CD4-positive, CD25-positive, alpha-beta regulatory T cell (primary cell): Measurements from ENCODE around the gene NAV2. TPM values are rescaled to one million over a fixed set of nuclear protein-coding genes. Genes with fewer than 3 reads are reported as not detected.
"Not testable (repeated sequence)": the region's sequence is repeated elsewhere in the genome, so short reads cannot be mapped to it uniquely, and the experiment has no call there.

Experiments
- ATAC-seq, 2 donors: fragments of 150-1000 bp; cut with Tn5 transposase; one replicate each; pipeline ENCODE4 v1.10.0; 2021; ENCODE audit warnings: low read depth in 2 of 2, moderate number of reproducible peaks in 2 of 2, moderate library complexity in 1 of 2
- DNase-seq, 3 donors: peaks; one replicate each; pipeline versions ENCODE4 v3.0.0 to v3.0.0-alpha.2; 2012 to 2022; ENCODE audit warnings: mixed read lengths in 1 of 3
- H3K27ac ChIP-seq: one replicate; pipeline ENCODE4 v1.7.0; 2013; ENCODE audit warnings: mild to moderate bottlenecking, low read length; ENCODE audit not compliant: insufficient read depth, poor library complexity, severe bottlenecking
- H3K27me3 ChIP-seq: one replicate; pipeline ENCODE4 v1.7.0; 2013; ENCODE audit warnings: low read length; ENCODE audit not compliant: control insufficient read depth, insufficient read depth
- H3K36me3 ChIP-seq: one replicate; pipeline ENCODE4 v1.7.0; 2013; ENCODE audit warnings: mild to moderate bottlenecking, low read length, moderate library complexity; ENCODE audit not compliant: control insufficient read depth, insufficient read depth
- H3K4me1 ChIP-seq: 2 replicates; pipeline ENCODE4 v1.7.0; 2013; ENCODE audit warnings: mild to moderate bottlenecking, low read length; ENCODE audit not compliant: insufficient read depth, control insufficient read depth, poor library complexity, severe bottlenecking
- H3K4me3 ChIP-seq: one replicate; pipeline ENCODE4 v1.7.0; 2013; ENCODE audit warnings: low read depth, mild to moderate bottlenecking, low read length, moderate library complexity
- H3K9me3 ChIP-seq, 2 experiments: 1 replicate in 1 of 2; 2 replicates in 1 of 2; pipeline ENCODE4 v1.7.0; 2013; ENCODE audit warnings: low read length in 2 of 2, mild to moderate bottlenecking in 1 of 2, moderate library complexity in 1 of 2; ENCODE audit not compliant: control insufficient read depth in 2 of 2
- H3K27ac Mint-ChIP-seq, 3 donors: one replicate each; pipeline ENCODE4 v1.8.0; 2020 to 2022; ENCODE audit warnings: mild to moderate bottlenecking in 3 of 3, mixed read lengths in 3 of 3, moderate library complexity in 2 of 3
- H3K27me3 Mint-ChIP-seq: one replicate; pipeline ENCODE4 v1.8.0; 2022; ENCODE audit warnings: mild to moderate bottlenecking, mixed read lengths
- H3K36me3 Mint-ChIP-seq: one replicate; pipeline ENCODE4 v1.8.0; 2020; ENCODE audit warnings: mixed read lengths
- H3K4me1 Mint-ChIP-seq, 4 donors: one replicate each; pipeline ENCODE4 v1.8.0; 2020 to 2022; ENCODE audit warnings: mixed read lengths in 4 of 4, mild to moderate bottlenecking in 1 of 4
- H3K4me3 Mint-ChIP-seq, 4 donors: one replicate each; pipeline ENCODE4 v1.8.0; 2020 to 2022; ENCODE audit warnings: mild to moderate bottlenecking in 4 of 4, mixed read lengths in 4 of 4, moderate library complexity in 3 of 4
- H3K9me3 Mint-ChIP-seq, 7 donors: one replicate each; pipeline ENCODE4 v1.8.0; 2020 to 2022; ENCODE audit warnings: mixed read lengths in 7 of 7, mild to moderate bottlenecking in 3 of 7, moderate library complexity in 2 of 7
- polyA plus RNA-seq, 4 donors: library from polyadenylated mRNA; unstranded; fragments of 300-500 nt; fragmentation: Illumina TruSeq; gene quantifications; one replicate each; pipeline ENCODE4 v1.2.3, GENCODE V29; 2021
- total RNA-seq: library from RNA; stranded (reverse); gene quantifications from one replicate; pipeline ENCODE4 v1.2.3, GENCODE V29; 2022

NAV2 gene
- total and polyA plus RNA-seq, 5 donors from 2014 or later, result 0.14 to 0.59 (median 0.36) TPM; not detected in 2

DNA sequence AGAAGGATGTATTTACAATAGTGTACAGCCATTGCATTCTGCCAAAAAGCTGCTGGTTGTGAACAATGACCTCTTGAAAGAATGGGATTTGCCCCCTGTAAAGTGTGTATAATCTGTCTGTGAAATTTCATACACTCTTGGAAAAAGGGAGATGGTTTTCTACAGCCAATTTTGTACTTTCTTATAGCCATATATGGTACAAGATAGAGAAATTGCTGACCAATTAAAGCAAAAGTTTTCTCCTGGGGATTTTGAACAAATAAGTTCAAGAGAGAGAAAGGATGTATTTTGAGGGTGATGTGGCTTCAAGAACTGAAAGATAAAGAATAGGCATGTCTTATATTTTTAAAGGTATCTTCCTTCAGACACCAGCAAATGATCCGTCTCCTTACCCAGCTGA lies 211.0 kb downstream of the NAV2 start:
- Histone ChIP-seq H3K36me3 (no peaks in the 10 kb centered on the region), H3K27me3 (peaks cover 3% of the 10 kb centered on the region), H3K4me1 (no peaks in the 10 kb centered on the region), H3K27ac (no peak overlapping the region), H3K4me3 (no peak overlapping the region), H3K9me3 (no peaks in the 10 kb centered on the region)
- no peaks in the 10 kb centered on the region for H3K4me1 Mint-ChIP-seq
- ATAC-seq (no peak), DNase-seq (no peak)
- no peak overlapping the region for H3K4me3 Mint-ChIP-seq
- no peak overlapping the region for H3K27ac Mint-ChIP-seq
- no peaks in the 10 kb centered on the region for H3K36me3 Mint-ChIP-seq
- H3K27me3 Mint-ChIP-seq, result peaks cover 6% of the 10 kb centered on the region
- peaks cover 0 to 1% (median 0%) of the 10 kb centered on the region in 7 donors for H3K9me3 Mint-ChIP-seq

GRCh38 chr11:19924311-19924710 lies 211.7 kb downstream of the NAV2 start:
- no peaks in the 10 kb centered on the region for H3K36me3 Mint-ChIP-seq
- no peaks in the 10 kb centered on the region for H3K4me1 ChIP-seq
- no peak overlapping the region for H3K4me3 ChIP-seq
- peaks cover 3% of the 10 kb centered on the region for H3K27me3 ChIP-seq
- no peaks in the 10 kb centered on the region for H3K9me3 ChIP-seq
- H3K4me1 Mint-ChIP-seq, result no peaks in the 10 kb centered on the region
- H3K4me3 Mint-ChIP-seq, result no peak overlapping the region
- H3K27ac Mint-ChIP-seq, result no peak overlapping the region
- no peak overlapping the region for H3K27ac ChIP-seq
- no peaks in the 10 kb centered on the region for H3K36me3 ChIP-seq
- H3K9me3 Mint-ChIP-seq, result peaks cover 0 to 1% (median 0%) of the 10 kb centered on the region in 7 donors
- peaks cover 6% of the 10 kb centered on the region for H3K27me3 Mint-ChIP-seq
- no peak for ATAC-seq
- no peak for DNase-seq

DNA sequence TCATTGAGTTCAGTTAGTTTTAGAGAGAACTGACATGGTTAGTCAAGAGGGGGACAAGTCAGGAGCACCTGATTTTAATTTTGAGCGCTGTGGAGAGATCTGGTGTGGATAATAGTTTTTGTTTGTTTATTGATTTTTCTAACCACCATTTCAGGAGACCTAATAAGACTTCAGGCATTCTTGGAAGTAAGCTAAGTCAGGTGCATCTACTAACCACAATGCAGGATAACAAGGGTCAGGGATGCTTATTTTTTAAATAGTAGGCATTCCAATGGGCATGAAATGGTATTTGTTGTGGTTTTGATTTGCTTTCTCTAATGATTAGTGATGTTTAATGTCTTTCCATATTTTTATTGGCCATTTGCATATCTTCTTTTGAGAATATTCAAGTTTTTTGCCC lies 212.1 kb downstream of the NAV2 start:
- Mint-ChIP-seq H3K4me1 (no peaks in the 10 kb centered on the region), H3K36me3 (no peaks in the 10 kb centered on the region), H3K9me3 (peaks cover 0 to 1% (median 0%) of the 10 kb centered on the region in 7 donors), H3K4me3 (no peak overlapping the region), H3K27me3 (peaks cover 6% of the 10 kb centered on the region), H3K27ac (no peak overlapping the region)
- no peak overlapping the region for H3K4me3 ChIP-seq
- H3K27ac ChIP-seq, result no peak overlapping the region
- no peak for ATAC-seq
- H3K9me3 ChIP-seq, result no peaks in the 10 kb centered on the region
- H3K27me3 ChIP-seq, result peaks cover 3% of the 10 kb centered on the region
- DNase-seq, result no peak
- H3K4me1 ChIP-seq, result no peaks in the 10 kb centered on the region
- H3K36me3 ChIP-seq, result no peaks in the 10 kb centered on the region

DNA sequence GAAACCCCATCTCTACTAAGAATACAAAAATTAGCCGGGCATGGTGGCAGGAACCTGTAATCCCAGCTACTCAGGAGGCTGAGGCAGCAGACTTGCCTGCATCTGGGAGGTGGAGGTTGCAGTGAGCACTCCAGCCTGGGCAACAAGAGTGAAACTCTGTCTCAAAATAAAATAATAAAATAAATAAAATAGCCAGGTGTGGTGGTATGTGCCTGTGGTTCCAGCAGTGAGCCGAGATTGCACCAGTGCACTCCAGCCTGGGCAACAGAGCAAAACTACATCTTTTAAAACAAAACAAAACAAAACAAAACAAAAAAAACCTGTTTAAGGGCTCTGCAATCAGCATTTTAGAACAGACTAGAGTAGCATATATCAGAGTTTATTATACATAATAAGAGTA lies 214.8 kb downstream of the NAV2 start:
- H3K27ac ChIP-seq, H3K9me3 Mint-ChIP-seq, H3K4me1 ChIP-seq, H3K27ac Mint-ChIP-seq, H3K4me1 Mint-ChIP-seq, H3K36me3 Mint-ChIP-seq, H3K27me3 ChIP-seq, H3K4me3 Mint-ChIP-seq, H3K9me3 ChIP-seq, H3K36me3 ChIP-seq, H3K4me3 ChIP-seq, ATAC-seq, H3K27me3 Mint-ChIP-seq, DNase-seq: not testable (repeated sequence)

GRCh38 chr11:19929147-19929546 lies 216.5 kb downstream of the NAV2 start:
- Mint-ChIP-seq H3K9me3 (peaks cover 0 to 1% (median 0%) of the 10 kb centered on the region in 7 donors), H3K27me3 (peaks cover 6% of the 10 kb centered on the region), H3K4me1 (no peaks in the 10 kb centered on the region), H3K27ac (peak overlapping the region in 1 of 3 donors; percentile 23), H3K4me3 (peak overlapping the region in 1 of 4 donors; percentile 2), H3K36me3 (no peaks in the 10 kb centered on the region)
- ATAC-seq (no peak), DNase-seq (no peak)
- H3K27me3 ChIP-seq, result no peaks in the 10 kb centered on the region
- H3K9me3 ChIP-seq, result no peaks in the 10 kb centered on the region
- H3K36me3 ChIP-seq, result no peaks in the 10 kb centered on the region
- no peak overlapping the region for H3K27ac ChIP-seq
- no peak overlapping the region for H3K4me3 ChIP-seq
- no peaks in the 10 kb centered on the region for H3K4me1 ChIP-seq

- H3K36me3 ChIP-seq, result no peaks in the 10 kb centered on the region
- H3K4me3 ChIP-seq, result no peak overlapping the region
- H3K27ac ChIP-seq, result no peak overlapping the region
- ATAC-seq, result no peak
- no peak for DNase-seq
- Mint-ChIP-seq H3K27ac (peak overlapping the region in 1 of 3 donors; percentile 23), H3K4me1 (no peaks in the 10 kb centered on the region), H3K4me3 (no peak overlapping the region), H3K27me3 (peaks cover 6% of the 10 kb centered on the region), H3K9me3 (peaks cover 0 to 2% (median 0%) of the 10 kb centered on the region in 7 donors), H3K36me3 (no peaks in the 10 kb centered on the region)
- H3K4me1 ChIP-seq, result no peaks in the 10 kb centered on the region
- H3K27me3 ChIP-seq, result no peaks in the 10 kb centered on the region
- no peaks in the 10 kb centered on the region for H3K9me3 ChIP-seq
Observed at GRCh38 chr11:19929655-19930054, 217.0 kb downstream of the NAV2 start.

GRCh38 chr11:19931141-19931770 lies 218.6 kb downstream of the NAV2 start:
- no peaks in the 10 kb centered on the region for H3K36me3 ChIP-seq

GRCh38 chr11:19931771-19932369 lies 219.2 kb downstream of the NAV2 start:
- Mint-ChIP-seq H3K36me3 (no peaks in the 10 kb centered on the region), H3K4me1 (no peaks in the 10 kb centered on the region)
- H3K4me1 ChIP-seq, result no peaks in the 10 kb centered on the region

More at GRCh38 chr11:19931141-19931770, 218.6 kb downstream of the NAV2 start:
- Mint-ChIP-seq H3K27me3 (peaks cover 1% of the 10 kb centered on the region), H3K9me3 (peaks cover 0 to 2% (median 0%) of the 10 kb centered on the region in 7 donors), H3K4me3 (no peak overlapping the region), H3K4me1 (no peaks in the 10 kb centered on the region), H3K36me3 (no peaks in the 10 kb centered on the region), H3K27ac (no peak overlapping the region)
- ATAC-seq, result no peak
- H3K9me3 ChIP-seq, result no peaks in the 10 kb centered on the region
- H3K4me3 ChIP-seq, result no peak overlapping the region
- H3K4me1 ChIP-seq, result no peaks in the 10 kb centered on the region
- no peaks in the 10 kb centered on the region for H3K27me3 ChIP-seq
- no peak for DNase-seq
- H3K27ac ChIP-seq, result no peak overlapping the region

More at GRCh38 chr11:19931771-19932369, 219.2 kb downstream of the NAV2 start:
- H3K36me3 ChIP-seq, result no peaks in the 10 kb centered on the region
- DNase-seq (no peak), ATAC-seq (no peak)
- no peak overlapping the region for H3K27ac Mint-ChIP-seq
- peaks cover 0 to 2% (median 0%) of the 10 kb centered on the region in 7 donors for H3K9me3 Mint-ChIP-seq
- H3K4me3 ChIP-seq, result no peak overlapping the region
- H3K9me3 ChIP-seq, result no peaks in the 10 kb centered on the region
- H3K4me3 Mint-ChIP-seq, result no peak overlapping the region
- H3K27ac ChIP-seq, result no peak overlapping the region
- no peaks in the 10 kb centered on the region for H3K27me3 ChIP-seq
- no peaks in the 10 kb centered on the region for H3K27me3 Mint-ChIP-seq
